ENCODE measurements around the gene LAG3. TPM values are rescaled to one million over a fixed set of nuclear protein-coding genes. Genes with fewer than 3 reads are reported as not detected.

Gene LAG3
- total and polyA plus RNA-seq, 2 donors from 2014 or later: 1.3 TPM; not detected in 1

GRCh38 chr12:6818645-6819044, 46.3 kb downstream of the LAG3 start:
- FAIRE-seq: no peak
- intact Hi-C loops (cut with DNase I): no loop called here
- no peak for TF ChIP-seq CTCF (IDR thresholded peaks at IDR 0.05; ENCODE audit: borderline replicate concordance, extremely low read depth, insufficient read depth)

GRCh38 chr12:6819106-6820030, 47.0 kb downstream of the LAG3 start:
- H3K4me1 ChIP-seq (ENCODE audit: control insufficient read depth in 2 of 3, insufficient read depth in 2 of 3, low read depth in 1 of 3, low read length in 3 of 3): peaks cover 0 to 12% (median 8%) of the 10 kb centered on the region in 3 donors
- no peak overlapping the region for H3K27ac ChIP-seq (ENCODE audit: low read depth in 2 of 2, low read length in 2 of 2)
- no peak for TF ChIP-seq CTCF (IDR thresholded peaks at IDR 0.05; ENCODE audit: borderline replicate concordance, extremely low read depth, insufficient read depth)
- H3K9me3 ChIP-seq (ENCODE audit: control insufficient read depth in 2 of 3, insufficient read depth in 1 of 3, low read length in 3 of 3): peaks cover 0 to 2% (median 0%) of the 10 kb centered on the region in 3 donors
- no peak overlapping the region for H3K4me3 ChIP-seq (ENCODE audit: low read length in 3 of 3)
- peaks cover 0 to 3% (median 0%) of the 10 kb centered on the region in 3 donors for H3K36me3 ChIP-seq (ENCODE audit: control insufficient read depth in 2 of 3, insufficient read depth in 3 of 3, low read length in 3 of 3)
- FAIRE-seq (no peak), DNase-seq (peak in 2 of 5 donors; percentile 38 to 61)
- H3K27me3 ChIP-seq (ENCODE audit: control insufficient read depth, insufficient read depth, low read length): no peaks in the 10 kb centered on the region
- no peak overlapping the region for H3K9ac ChIP-seq (ENCODE audit: low read length in 3 of 3)
- intact Hi-C loops (cut with DNase I): loop anchor here (10.0 kb wide), 1 partner anchor 65 kb away; the partner anchor contains the start of gene MLF2

More at GRCh38 chr12:6818645-6819044, 46.3 kb downstream of the LAG3 start:
- peak in 2 of 5 donors; percentile 33 to 63 for DNase-seq
- H3K4me1 ChIP-seq (ENCODE audit: control insufficient read depth in 2 of 3, insufficient read depth in 2 of 3, low read depth in 1 of 3, low read length in 3 of 3): peaks cover 0 to 12% (median 8%) of the 10 kb centered on the region in 3 donors
- peaks cover 0 to 3% (median 0%) of the 10 kb centered on the region in 3 donors for H3K36me3 ChIP-seq (ENCODE audit: control insufficient read depth in 2 of 3, insufficient read depth in 3 of 3, low read length in 3 of 3)
- no peak overlapping the region for H3K27ac ChIP-seq (ENCODE audit: low read depth in 2 of 2, low read length in 2 of 2)
- peaks cover 0 to 2% (median 0%) of the 10 kb centered on the region in 3 donors for H3K9me3 ChIP-seq (ENCODE audit: control insufficient read depth in 2 of 3, insufficient read depth in 1 of 3, low read length in 3 of 3)
- H3K9ac ChIP-seq (ENCODE audit: low read length in 3 of 3): no peak overlapping the region
- no peaks in the 10 kb centered on the region for H3K27me3 ChIP-seq (ENCODE audit: control insufficient read depth, insufficient read depth, low read length)
- no peak overlapping the region for H3K4me3 ChIP-seq (ENCODE audit: low read length in 3 of 3)

GRCh38 chr12:6820166-6820565, 47.8 kb downstream of the LAG3 start:
- Histone ChIP-seq H3K36me3 (ENCODE audit: control insufficient read depth in 2 of 3, insufficient read depth in 3 of 3, low read length in 3 of 3) (peaks cover 0 to 3% (median 0%) of the 10 kb centered on the region in 3 donors), H3K4me3 (ENCODE audit: low read length in 3 of 3) (no peak overlapping the region), H3K4me1 (ENCODE audit: control insufficient read depth in 2 of 3, insufficient read depth in 2 of 3, low read depth in 1 of 3, low read length in 3 of 3) (peaks cover 0 to 12% (median 8%) of the 10 kb centered on the region in 3 donors), H3K9ac (ENCODE audit: low read length in 3 of 3) (no peak overlapping the region), H3K27ac (ENCODE audit: low read depth in 2 of 2, low read length in 2 of 2) (no peak overlapping the region), H3K27me3 (ENCODE audit: control insufficient read depth, insufficient read depth, low read length) (no peaks in the 10 kb centered on the region), H3K9me3 (ENCODE audit: control insufficient read depth in 2 of 3, insufficient read depth in 1 of 3, low read length in 3 of 3) (peaks cover 0 to 2% (median 0%) of the 10 kb centered on the region in 3 donors)
- no peak for TF ChIP-seq CTCF (IDR thresholded peaks at IDR 0.05; ENCODE audit: borderline replicate concordance, extremely low read depth, insufficient read depth)
- FAIRE-seq (no peak), DNase-seq (peak in 1 of 5 donors; percentile 60)
- intact Hi-C loops (cut with DNase I): loop anchor here (10.0 kb wide), 1 partner anchor 65 kb away; the partner anchor contains the start of gene MLF2
